HEK293 (cell line): Measurements from ENCODE around the gene MACROD1.

ENCODE experiments used
- CTCF ChIP-seq: fragments of 450-650 bp; formaldehyde crosslinking; IDR thresholded peaks from 2 replicates; pipeline ENCODE4 v1.5.1; 2016; ENCODE audit warnings: missing biosample characterization, missing genetic modification characterization
- PRDM1 ChIP-seq: fragments of 450-650 bp; formaldehyde crosslinking; IDR thresholded peaks from 2 replicates; pipeline ENCODE4; 2016; ENCODE audit warnings: missing biosample characterization, missing genetic modification characterization
- ZNF423 ChIP-seq: fragments of 450-650 bp; formaldehyde crosslinking; IDR thresholded peaks from 2 replicates; pipeline ENCODE4 v1.5.1; 2016; ENCODE audit warnings: missing biosample characterization, missing genetic modification characterization

GRCh38 chr11:64139049-64139448, 26.9 kb downstream of the MACROD1 start:
- no peak for TF ChIP-seq ZNF423 (tag by site-specific recombination)
- no peak for TF ChIP-seq PRDM1
- TF ChIP-seq CTCF (tag by site-specific recombination): no peak
